SK-N-MC (cell line): ENCODE measurements around the gene GOLGA7B.

ENCODE experiments used
- EZH2 ChIP-seq: fragments of 200-600 bp; sonication (generic); IDR thresholded peaks from one replicate; pipeline ENCODE4 v1.6.1; 2017; ENCODE audit warnings: antibody characterized with exemption
- POLR2AphosphoS5 ChIP-seq: IDR thresholded peaks from 2 replicates; pipeline ENCODE4 v1.6.1; 2012; ENCODE audit warnings: mild to moderate bottlenecking, low read depth, low read length, borderline replicate concordance

- TF ChIP-seq POLR2AphosphoS5: no peak
- no peak for TF ChIP-seq EZH2
These were observed 25.7 kb downstream of the GOLGA7B start for GRCh38 chr10:97875391-97875790.
